Osteocyte (in vitro differentiated cells): ENCODE results near the gene HDAC10. TPM values are rescaled to one million over a fixed set of nuclear protein-coding genes. Genes with fewer than 3 reads are reported as not detected.

Source experiments
- DNase-seq: peaks from one replicate; pipeline ENCODE4 v3.0.0; 2021; ENCODE audit warnings: mixed read lengths; ENCODE audit not compliant: unreplicated experiment; ENCODE audit errors: extremely low spot score
- H3K27ac Mint-ChIP-seq: one replicate; pipeline ENCODE4 v1.8.0; 2021; ENCODE audit warnings: mild to moderate bottlenecking, mixed read lengths; ENCODE audit not compliant: unreplicated experiment
- H3K27me3 Mint-ChIP-seq: one replicate; pipeline ENCODE4 v1.8.0; 2021; ENCODE audit warnings: mixed read lengths; ENCODE audit not compliant: unreplicated experiment
- H3K36me3 Mint-ChIP-seq: one replicate; pipeline ENCODE4 v1.8.0; 2021; ENCODE audit warnings: mixed read lengths; ENCODE audit not compliant: unreplicated experiment
- H3K4me1 Mint-ChIP-seq: one replicate; pipeline ENCODE4 v1.8.0; 2021; ENCODE audit warnings: mixed read lengths; ENCODE audit not compliant: unreplicated experiment
- H3K4me3 Mint-ChIP-seq: one replicate; pipeline ENCODE4 v1.8.0; 2021; ENCODE audit warnings: mild to moderate bottlenecking, moderate library complexity, mixed read lengths; ENCODE audit not compliant: unreplicated experiment
- H3K9me3 Mint-ChIP-seq: one replicate; pipeline ENCODE4 v1.8.0; 2021; ENCODE audit warnings: mixed read lengths; ENCODE audit not compliant: unreplicated experiment
- CTCF ChIP-seq: fragments of 200-600 bp; sonication (generic); IDR thresholded peaks from 2 replicates; pipeline ENCODE4 v1.5.0; 2021; ENCODE audit warnings: antibody characterized with exemption, mild to moderate bottlenecking, moderate library complexity
- total RNA-seq: library from RNA; stranded (reverse); gene quantifications from 2 replicates; pipeline ENCODE4 v1.2.1, GENCODE V29; 2021

Gene HDAC10
- total RNA-seq, 1 donor from 2014 or later: 38.3 TPM

DNA sequence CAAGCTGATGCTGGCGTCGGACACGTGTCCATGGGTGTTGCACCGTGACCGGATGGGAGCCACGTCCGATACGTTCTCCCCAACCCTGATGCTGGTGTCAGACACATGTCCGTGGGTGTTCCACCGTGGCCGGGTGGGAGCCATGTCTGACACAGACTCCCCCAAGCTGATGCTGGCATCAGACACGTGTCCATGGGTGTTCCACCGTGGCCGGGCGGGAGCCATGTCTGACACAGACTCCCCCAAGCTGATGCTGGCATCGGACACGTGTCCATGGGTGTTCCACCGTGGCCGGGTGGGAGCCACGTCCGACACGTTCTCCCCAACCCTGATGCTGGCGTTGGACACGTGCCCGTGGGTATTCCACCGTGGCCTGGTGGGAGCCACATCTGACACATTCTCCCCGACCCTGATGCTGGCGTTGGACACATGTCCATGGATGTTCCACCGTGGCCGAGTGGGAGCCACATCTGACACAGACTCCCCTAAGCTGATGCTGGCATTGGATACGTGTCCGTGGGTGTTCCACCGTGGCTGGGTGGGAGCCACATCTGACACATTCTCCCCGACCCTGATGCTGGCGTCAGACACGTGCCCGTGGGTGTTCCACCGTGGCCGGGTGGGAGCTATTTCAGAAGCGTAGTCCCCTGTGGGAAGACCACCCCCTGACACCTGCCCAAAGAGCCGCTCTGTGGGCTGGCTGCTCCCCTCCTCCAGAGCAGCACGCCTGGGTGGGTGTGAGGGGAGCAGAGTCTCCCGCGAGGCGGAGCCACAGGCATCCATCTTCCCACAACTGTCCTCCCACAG lies 30.3 kb downstream of the HDAC10 start:
- Mint-ChIP-seq H3K9me3 (no peaks in the 10 kb centered on the region), H3K4me3 (no peak overlapping the region), H3K4me1 (peaks cover 6% of the 10 kb centered on the region), H3K36me3 (peaks cover 33% of the 10 kb centered on the region), H3K27me3 (no peaks in the 10 kb centered on the region), H3K27ac (no peak overlapping the region)
- TF ChIP-seq CTCF: no peak
- no peak for DNase-seq

- no peak for DNase-seq
- H3K4me3 Mint-ChIP-seq: no peak overlapping the region
- no peak overlapping the region for H3K27ac Mint-ChIP-seq
- H3K9me3 Mint-ChIP-seq: no peaks in the 10 kb centered on the region
- H3K36me3 Mint-ChIP-seq: peaks cover 33% of the 10 kb centered on the region
- H3K4me1 Mint-ChIP-seq: peaks cover 6% of the 10 kb centered on the region
- no peak for TF ChIP-seq CTCF
- no peaks in the 10 kb centered on the region for H3K27me3 Mint-ChIP-seq
These were observed 31.1 kb downstream of the HDAC10 start for GRCh38 chr22:50219800-50220602.

DNA sequence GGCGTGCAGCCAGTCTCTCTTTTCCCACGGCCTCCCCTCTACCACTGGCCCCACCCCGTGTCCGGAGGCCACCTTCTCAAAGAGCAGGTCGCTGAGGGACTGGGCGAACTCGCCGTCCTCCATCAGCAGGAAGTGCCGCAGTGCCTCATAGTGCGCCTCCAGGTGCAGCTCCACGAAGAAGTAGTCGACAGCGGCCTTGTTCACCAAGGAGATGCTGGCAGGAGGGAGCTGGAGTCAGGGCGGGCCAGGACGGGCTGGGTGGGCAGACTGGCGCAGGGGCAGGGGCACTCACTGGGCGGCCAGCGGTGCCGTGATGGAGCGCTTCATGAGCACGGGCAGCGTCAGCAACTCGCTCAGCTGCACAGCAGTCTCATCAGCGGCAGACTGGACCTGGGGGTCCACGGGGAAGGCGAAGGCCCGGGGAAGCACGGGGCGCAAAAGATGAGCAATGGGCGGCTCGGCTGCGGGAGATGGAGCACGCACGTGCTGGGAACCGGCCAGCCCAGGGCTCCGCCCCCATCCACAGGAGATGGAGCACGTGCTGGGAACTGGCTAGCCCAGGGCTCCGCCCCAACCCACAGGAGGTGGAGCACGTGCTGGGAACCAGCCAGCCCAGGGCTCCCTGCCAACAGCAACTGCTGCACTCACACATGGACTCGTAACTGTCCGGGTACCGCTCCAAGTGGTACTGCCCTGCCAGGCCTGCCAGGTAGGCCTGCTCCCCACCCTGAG lies 31.9 kb downstream of the HDAC10 start:
- DNase-seq: peak; percentile 91
- Mint-ChIP-seq H3K9me3 (no peaks in the 10 kb centered on the region), H3K4me3 (no peak overlapping the region), H3K27me3 (no peaks in the 10 kb centered on the region), H3K27ac (peak overlapping the region; percentile 34), H3K36me3 (peaks cover 35% of the 10 kb centered on the region), H3K4me1 (peaks cover 6% of the 10 kb centered on the region)
- no peak for TF ChIP-seq CTCF

- Mint-ChIP-seq H3K27me3 (no peaks in the 10 kb centered on the region), H3K9me3 (no peaks in the 10 kb centered on the region), H3K27ac (no peak overlapping the region), H3K4me3 (no peak overlapping the region), H3K36me3 (peaks cover 36% of the 10 kb centered on the region), H3K4me1 (peaks cover 6% of the 10 kb centered on the region)
- no peak for TF ChIP-seq CTCF
- no peak for DNase-seq
These were observed 32.7 kb downstream of the HDAC10 start for GRCh38 chr22:50218153-50218995.
